Activated naive CD4-positive, alpha-beta T cell treated with Interleukin-2 at 50 U/mL for 16 hours (primary cell): ENCODE measurements around the gene ATF5.

Experiments
- DNase-seq: peaks from one replicate; pipeline ENCODE4 v3.0.0-alpha.2; 2020

The ATF5 gene

DNA sequence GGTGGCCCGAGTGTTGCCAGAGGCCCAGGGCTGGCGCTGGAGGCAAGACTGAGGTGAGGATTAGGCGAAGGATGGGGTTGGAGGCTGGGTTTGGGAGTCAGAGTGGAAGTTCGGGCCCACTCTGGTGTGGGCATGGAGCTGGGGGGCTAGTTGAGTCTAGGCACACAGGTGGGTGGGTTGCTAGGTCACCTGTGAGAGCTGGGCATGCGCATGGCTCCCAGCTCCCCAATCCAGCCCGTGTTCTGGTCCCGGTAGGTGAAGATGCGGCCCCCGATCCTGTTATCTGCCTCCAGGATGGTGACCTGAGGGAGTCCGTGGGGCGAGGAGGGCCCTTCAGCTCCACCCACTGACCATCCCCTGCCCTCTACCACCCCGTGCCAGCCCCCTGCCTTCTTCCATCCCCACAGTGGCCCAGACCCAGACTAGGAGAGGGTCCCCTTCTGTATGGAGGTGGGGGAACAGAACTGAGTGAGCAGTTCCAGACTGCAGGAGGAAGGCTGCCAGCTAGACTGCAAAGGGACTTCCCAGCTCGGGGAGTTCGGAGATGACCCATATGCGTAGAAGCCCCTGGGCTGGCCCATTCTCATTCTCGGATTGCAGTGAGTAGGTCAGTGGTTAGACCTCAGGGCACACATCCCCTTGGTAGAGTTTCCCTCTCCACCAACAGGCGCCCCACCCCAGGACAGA, 34.0 kb upstream of the ATF5 start:
- peak; percentile 67 for DNase-seq

- no peak for DNase-seq
Observed at GRCh38 chr19:49895566-49896297, 33.3 kb upstream of the ATF5 start.

- DNase-seq = peak; percentile 74
Observed at GRCh38 chr19:49896863-49897621, 32.0 kb upstream of the ATF5 start, which contains the start of gene IL4I1. Gene IL4I1, minus strand, starts transcription at chr19:49896887. Its CDS starts 727 bp downstream, at chr19:49896160.

DNA sequence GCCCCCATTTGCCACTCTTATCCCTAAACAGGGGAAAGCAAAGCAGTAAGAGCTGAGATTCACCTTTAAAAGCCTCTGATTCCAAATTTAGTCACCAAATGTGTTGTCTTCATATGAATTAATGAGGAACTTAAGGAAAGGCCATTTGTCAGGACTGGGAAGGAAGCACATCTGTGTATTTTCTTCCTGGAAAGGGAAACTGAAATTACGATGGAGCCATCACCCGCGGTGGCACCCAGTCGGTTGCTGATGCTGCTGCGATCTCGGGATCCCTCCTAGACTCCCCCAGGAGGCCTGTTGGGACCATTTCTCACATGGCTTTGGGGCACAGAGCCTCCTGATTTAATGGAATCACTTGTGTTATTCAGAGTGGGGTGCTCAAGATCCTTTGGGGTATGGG, 24.9 kb upstream of the ATF5 start:
- no peak for DNase-seq

- DNase-seq = no peak
Observed at GRCh38 chr19:49906879-49907564, 22.0 kb upstream of the ATF5 start.

DNA sequence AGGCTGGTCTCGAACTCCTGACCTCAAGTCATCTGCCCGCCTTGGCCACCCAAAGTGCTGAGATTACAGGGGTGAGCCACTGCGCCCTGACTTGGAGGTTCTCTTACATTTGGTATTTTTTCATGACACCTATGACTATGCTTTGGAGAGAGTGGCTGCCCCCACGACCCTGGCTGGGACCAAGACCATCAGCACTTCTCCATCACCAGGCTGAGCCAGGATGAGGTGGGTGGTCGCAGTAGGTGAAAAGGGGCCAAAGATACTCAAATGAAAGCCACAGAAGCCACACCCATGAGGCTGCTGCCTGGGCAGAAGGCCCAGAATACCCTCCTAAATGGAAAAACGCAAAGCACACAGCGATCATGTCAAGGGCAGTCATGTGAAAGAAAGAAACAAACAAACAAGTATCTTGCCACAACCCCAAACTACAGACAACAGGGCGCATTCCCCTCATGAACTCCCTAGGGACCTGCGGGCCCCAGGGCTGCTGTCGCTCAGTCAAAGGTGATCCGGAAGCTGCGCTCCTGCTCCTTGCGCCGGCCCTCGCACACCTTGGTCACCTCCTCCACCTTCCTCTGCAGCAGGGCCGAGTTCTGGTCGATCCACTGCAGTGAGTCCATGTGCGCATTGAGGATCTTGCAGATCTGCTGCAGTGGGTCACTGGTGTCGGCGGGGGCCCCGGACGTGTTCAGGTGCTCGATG, 21.1 kb upstream of the ATF5 start:
- DNase-seq = no peak

DNA sequence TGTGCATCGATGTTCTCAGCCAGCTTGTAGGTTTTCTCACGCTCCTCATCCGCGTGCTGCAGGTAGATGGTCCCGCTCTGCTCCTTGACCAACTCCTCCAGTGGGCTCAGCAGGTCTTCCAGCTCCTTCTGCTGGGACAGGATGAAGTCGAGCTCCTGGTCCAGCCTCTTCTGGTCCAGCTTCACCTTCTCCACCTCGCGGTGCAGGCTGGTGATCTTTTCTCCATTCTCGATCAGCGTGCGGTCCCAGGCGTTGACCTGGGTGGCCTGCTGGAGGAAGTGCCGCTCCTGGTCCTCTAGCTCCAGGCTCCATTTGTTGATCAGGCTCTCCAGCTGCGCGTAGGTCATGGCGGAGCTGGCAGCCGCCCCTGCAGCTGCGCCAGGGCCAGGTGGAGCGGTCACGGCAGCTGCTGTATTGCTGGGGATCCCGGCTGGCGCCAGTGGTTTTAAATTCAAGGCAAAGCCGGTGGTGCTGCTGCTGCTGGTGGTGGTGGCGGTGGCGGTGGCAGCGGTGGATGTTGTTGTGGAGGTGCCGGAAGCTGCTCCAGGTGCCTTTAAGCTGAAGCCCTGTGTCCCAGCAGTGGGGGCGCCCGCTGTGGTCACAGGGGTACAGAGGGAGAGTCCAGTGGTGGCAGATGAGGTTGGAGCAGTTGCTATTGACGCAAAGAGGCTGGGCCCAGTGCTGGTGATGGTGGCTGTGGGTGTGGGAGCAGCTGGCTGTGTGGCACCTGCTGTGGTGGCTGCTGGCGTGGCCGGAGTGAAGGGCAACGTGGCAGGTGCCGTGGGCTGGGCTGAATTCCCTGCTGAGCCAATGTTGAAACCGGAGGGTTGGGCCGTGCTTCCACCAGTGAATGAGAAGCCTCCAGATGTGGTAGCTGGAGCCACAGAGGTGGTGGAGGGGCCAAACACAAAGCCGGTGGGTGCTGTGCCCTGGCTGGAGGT, 20.3 kb upstream of the ATF5 start:
- DNase-seq = no peak

DNA sequence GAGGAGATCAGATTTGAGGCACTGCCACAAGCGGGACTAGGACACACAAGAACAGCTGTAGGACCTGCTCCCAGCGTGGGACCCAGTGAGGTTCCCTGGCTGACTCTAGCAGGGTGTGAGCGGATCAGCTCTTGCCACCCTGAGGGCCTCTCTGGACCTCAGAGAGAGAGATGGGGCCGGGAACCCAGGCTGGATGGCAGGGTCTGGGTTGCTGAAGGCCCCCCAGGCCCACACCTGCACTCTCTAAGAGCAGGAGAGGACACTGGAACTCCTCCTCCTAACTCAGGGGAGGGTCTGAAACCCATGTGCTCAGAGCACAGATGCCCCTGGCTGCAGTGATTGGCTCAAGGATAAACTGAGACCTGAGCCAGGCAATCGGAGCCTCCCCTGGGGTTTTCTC, 18.8 kb upstream of the ATF5 start:
- DNase-seq = no peak

DNA sequence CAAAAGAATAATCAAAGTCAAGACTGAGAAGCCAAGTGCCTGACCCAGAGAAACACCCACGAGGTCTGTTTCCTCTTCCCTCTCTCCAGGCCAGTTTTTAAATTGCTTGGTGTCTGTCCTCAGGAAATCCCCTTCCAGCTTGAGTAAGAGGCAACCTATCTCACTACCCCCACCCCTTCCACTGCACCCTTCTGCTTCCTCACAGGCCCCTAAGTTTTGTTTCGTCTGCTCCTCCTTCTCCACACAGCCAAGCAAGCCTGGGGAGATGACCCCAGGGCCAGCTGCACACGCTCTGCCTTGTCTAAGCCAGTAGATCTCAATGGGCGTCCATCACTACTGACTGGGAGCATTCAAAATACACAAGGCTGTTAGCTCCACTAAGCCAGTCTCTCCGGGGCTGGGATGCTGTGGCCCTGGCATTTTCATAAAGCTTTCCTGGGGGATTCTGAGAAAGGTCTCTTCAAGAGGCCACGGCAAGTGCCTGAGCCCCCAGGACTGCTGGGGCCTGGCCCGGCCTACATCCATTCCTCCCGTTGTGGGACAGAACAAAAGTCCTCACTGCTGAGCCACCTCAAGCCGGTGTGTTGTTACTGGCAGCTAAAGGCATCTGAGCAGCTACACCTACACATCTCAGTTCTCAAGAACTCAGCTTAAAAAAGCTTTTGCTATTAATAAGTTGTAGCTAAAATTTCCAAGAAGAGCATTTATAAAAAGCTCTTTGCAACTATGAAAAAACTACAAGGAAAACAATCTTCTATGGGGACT, 17.4 kb upstream of the ATF5 start:
- peak; percentile 31 for DNase-seq

- DNase-seq = no peak
Observed at GRCh38 chr19:49912965-49913685, 15.9 kb upstream of the ATF5 start.

DNA sequence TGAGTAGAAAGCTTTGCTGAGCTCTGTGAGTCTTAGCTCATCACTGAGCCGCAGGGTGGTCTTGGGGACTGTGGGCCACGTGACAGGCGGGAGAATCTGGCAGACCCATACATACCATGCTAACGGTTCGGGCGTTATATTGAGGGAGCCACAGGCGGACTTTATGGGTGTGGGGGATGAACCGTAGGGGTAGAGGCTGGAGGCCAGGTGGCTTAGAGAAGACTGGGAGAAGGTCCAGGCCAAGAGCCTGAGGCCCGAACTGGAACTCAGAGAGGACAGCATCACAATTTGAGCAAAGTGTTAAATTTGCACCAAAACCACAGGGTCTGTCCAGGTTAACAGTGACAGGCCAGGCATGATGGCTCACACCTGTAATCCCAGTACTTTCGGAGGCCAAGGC, 15.3 kb upstream of the ATF5 start:
- no peak for DNase-seq

DNA sequence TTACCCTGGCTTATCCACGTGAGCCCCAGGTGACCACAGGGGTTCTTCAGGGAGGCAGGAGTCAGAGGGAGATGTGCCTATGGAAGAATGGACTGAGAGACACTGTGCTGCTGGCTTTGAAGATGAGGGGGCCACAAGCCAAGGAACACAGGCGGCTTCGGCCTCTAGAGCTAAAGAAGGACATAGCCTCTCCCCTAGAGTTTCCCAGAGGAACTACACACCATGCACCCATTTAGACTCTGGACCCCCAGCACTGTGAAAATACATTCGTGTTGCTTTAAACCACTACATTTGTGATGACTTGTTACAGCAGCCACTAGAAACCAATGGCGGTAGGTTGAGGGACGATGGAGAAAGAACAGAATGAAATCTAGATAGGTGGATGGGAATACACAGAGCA, 13.7 kb upstream of the ATF5 start:
- DNase-seq = no peak

- DNase-seq = no peak
Observed at GRCh38 chr19:49916839-49917733, 11.9 kb upstream of the ATF5 start.

DNA sequence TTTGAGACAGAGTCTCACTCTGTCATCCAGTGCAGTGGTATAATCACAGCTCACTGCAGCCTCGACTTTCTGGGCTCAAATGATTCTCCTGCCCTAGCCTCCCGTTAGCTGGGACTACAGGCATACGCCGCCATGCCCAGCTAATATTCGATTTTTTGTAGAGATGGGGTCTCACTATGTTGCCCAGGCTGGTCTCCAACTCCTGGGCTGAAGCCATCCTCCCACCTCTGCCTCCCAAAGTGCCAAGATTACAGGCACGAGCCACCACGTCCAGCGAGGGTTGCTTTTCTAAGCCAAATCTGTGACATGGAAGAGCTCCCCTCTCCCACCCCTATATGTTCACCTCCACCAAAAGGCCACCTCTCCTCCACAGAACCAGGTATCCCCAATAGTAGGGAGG, 10.9 kb upstream of the ATF5 start:
- no peak for DNase-seq

- no peak for DNase-seq
Observed at GRCh38 chr19:49920624-49921363, 8.2 kb upstream of the ATF5 start.

GRCh38 chr19:49921871-49922795, 6.9 kb upstream of the ATF5 start:
- no peak for DNase-seq
